ENCODE data around the gene NPY.

The NPY gene

GRCh38 chr7:24316340-24316739 is 32.4 kb downstream of the NPY start:
- DNase-seq, result no peak

GRCh38 chr7:24318326-24318725 is 34.3 kb downstream of the NPY start:
- DNase-seq, result no peak

GRCh38 chr7:24319209-24319608 is 35.2 kb downstream of the NPY start:
- no peak for DNase-seq

GRCh38 chr7:24323961-24324480 is 40.0 kb downstream of the NPY start:
- no peak for DNase-seq

GRCh38 chr7:24325708-24326107 is 41.7 kb downstream of the NPY start:
- no peak for DNase-seq

- DNase-seq, result no peak
Measured at GRCh38 chr7:24328050-24328449, 44.1 kb downstream of the NPY start.

GRCh38 chr7:24328894-24329293 is 44.9 kb downstream of the NPY start:
- no peak for DNase-seq

GRCh38 chr7:24334012-24334411 is 50.0 kb downstream of the NPY start:
- DNase-seq, result no peak

- no peak for DNase-seq
Measured at GRCh38 chr7:24334627-24335026, 50.6 kb downstream of the NPY start.

- no peak for DNase-seq
Measured at GRCh38 chr7:24336461-24336860, 52.5 kb downstream of the NPY start.

GRCh38 chr7:24337180-24337579 is 53.2 kb downstream of the NPY start:
- DNase-seq, result no peak

GRCh38 chr7:24339575-24339974 is 55.6 kb downstream of the NPY start:
- no peak for DNase-seq

GRCh38 chr7:24340727-24341126 is 56.7 kb downstream of the NPY start:
- DNase-seq, result no peak

All from stimulated activated CD4-positive, alpha-beta T cell treated with anti-CD3 and anti-CD28 coated beads, Interleukin-2, amount 100 ng/mL, for 48 hours (primary cell).